ENCODE data around the gene CAMSAP3.

DNA sequence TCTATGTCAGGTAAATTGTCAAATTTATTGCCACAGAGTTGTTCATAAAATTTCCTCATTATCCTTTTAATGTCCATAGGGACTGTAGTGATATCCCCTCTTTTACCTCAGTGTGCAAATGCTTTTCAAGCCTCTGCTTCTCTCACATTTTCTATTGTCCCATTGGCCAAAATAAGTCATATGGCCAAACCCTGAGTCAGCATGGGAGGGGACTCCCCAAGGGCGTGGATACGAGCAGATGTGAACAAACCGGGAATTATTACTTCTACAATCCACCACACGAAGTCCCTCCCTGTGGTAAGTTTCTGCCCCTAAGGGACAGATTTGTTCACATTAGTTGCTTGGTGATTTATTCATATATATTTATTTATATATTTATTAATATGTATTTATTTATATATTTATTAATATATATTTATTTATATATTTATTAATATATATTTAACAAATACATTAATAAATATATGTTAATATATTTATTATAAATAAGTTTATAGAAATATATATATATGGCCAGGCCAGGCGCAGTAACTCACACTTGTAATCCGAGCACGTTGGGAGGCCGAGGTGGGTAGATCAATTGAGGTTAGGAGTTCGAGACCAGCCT, 20.1 kb upstream of the CAMSAP3 start:
- TF ChIP-seq POLR2A (IDR thresholded peaks at IDR 0.05), result no peak
- TF ChIP-seq, protein P1, sequence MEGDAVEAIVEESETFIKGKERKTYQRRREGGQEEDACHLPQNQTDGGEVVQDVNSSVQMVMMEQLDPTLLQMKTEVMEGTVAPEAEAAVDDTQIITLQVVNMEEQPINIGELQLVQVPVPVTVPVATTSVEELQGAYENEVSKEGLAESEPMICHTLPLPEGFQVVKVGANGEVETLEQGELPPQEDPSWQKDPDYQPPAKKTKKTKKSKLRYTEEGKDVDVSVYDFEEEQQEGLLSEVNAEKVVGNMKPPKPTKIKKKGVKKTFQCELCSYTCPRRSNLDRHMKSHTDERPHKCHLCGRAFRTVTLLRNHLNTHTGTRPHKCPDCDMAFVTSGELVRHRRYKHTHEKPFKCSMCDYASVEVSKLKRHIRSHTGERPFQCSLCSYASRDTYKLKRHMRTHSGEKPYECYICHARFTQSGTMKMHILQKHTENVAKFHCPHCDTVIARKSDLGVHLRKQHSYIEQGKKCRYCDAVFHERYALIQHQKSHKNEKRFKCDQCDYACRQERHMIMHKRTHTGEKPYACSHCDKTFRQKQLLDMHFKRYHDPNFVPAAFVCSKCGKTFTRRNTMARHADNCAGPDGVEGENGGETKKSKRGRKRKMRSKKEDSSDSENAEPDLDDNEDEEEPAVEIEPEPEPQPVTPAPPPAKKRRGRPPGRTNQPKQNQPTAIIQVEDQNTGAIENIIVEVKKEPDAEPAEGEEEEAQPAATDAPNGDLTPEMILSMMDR (IDR thresholded peaks at IDR 0.05 in 4 of 5, conservative IDR thresholded peaks at IDR 0.05 in 1 of 5), result no peak

Measured in gastrocnemius medialis (tissue), 4 donors.